BLaER1 treated with 17β-estradiol and CSF1 and Interleukin-3, amounts not matched to agents 10 nM and 100 nM (cell line): Measurements from ENCODE around the gene ATP8B3.
A peak's percentile ranks its signal among the peaks of the same experiment; 100 is the strongest.

ENCODE experiments used
- H3K27ac ChIP-seq, 11 experiments: shearing (Covaris generic); formaldehyde crosslinking; 2 replicates each; pipeline ENCODE4 v1.8.1; 2022
- H3K27me3 ChIP-seq, 11 experiments: shearing (Covaris generic); formaldehyde crosslinking; 2 replicates each; pipeline ENCODE4 v1.8.1; 2022
- H3K36me3 ChIP-seq, 11 experiments: shearing (Covaris generic); formaldehyde crosslinking; 2 replicates each; pipeline ENCODE4 v1.8.1; 2022
- H3K4me1 ChIP-seq, 10 experiments: shearing (Covaris generic); formaldehyde crosslinking; 2 replicates each; pipeline ENCODE4 v1.8.1; 2022
- H3K4me2 ChIP-seq, 11 experiments: shearing (Covaris generic); formaldehyde crosslinking; 2 replicates each; pipeline ENCODE4 v1.8.1; 2022
- H3K4me3 ChIP-seq, 10 experiments: shearing (Covaris generic); formaldehyde crosslinking; 2 replicates each; pipeline ENCODE4 v1.8.1; 2022
- H3K9ac ChIP-seq, 11 experiments: shearing (Covaris generic); formaldehyde crosslinking; 2 replicates each; pipeline ENCODE4 v1.8.1; 2022
- H3K9me3 ChIP-seq, 11 experiments: shearing (Covaris generic); formaldehyde crosslinking; replicated peaks in 1 of 11; 2 replicates each; pipeline ENCODE4 v1.8.1; 2022
- H4K20me1 ChIP-seq, 11 experiments: shearing (Covaris generic); formaldehyde crosslinking; 2 replicates each; pipeline ENCODE4 v1.8.1; 2022
- Cebpa-rat ChIP-seq, 11 experiments: shearing (Covaris generic); IDR thresholded peaks; 2 replicates each; pipeline ENCODE4 v1.8.1; 2022

The ATP8B3 gene

DNA sequence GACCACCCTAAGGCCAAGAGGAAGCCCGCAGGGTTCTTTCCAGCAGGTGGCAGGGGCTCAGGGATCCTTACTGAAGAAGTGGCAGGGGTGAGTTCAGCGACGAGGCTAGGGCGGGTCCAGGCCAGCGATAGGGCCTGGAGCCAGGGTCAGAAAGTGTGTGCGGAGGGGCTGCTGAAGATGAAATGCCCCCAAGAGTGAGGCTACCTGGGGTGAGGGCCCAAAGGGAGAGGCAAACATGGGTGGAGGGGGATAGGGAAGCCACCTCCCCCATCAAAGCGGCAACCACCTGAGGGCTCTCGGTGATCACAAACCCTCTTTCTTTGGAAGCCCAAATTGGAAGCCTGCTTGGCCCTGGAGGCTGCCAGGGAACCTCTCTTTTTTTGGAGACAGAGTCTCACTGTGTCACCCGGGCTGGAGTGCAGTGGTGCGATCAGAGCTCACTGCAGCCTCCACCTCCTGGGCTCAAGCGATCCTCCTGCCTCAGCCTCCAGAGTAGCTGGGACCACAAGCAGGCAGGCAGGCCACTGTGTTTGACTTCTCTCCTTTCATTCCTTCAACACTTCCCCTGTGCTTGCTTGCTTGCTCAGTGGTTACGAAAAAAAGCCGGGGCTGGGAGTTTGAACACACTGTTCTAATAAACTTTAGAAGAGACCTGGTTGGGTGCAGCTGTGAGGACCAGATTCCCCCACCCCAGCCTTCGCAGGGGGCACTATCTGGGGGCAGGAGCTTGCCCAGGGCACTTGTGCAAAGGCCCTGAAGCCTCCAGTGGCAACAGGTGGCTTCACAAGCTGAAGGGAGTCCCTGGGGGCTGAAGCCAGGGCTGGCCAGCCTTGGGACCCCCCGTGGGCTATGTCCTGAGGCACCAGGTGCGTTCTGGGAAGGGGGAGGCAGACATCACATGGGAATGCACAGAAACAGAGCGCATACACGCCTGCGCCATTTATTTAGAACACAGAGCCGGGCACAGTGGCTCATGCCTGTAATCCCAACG is 1.4 kb upstream of the ATP8B3 start:
- H3K36me3 ChIP-seq: peaks cover 35 to 44% (median 41%) of the 10 kb centered on the region in 11 experiments
- no peak for TF ChIP-seq Cebpa-rat (IDR thresholded peaks at IDR 0.05)

DNA sequence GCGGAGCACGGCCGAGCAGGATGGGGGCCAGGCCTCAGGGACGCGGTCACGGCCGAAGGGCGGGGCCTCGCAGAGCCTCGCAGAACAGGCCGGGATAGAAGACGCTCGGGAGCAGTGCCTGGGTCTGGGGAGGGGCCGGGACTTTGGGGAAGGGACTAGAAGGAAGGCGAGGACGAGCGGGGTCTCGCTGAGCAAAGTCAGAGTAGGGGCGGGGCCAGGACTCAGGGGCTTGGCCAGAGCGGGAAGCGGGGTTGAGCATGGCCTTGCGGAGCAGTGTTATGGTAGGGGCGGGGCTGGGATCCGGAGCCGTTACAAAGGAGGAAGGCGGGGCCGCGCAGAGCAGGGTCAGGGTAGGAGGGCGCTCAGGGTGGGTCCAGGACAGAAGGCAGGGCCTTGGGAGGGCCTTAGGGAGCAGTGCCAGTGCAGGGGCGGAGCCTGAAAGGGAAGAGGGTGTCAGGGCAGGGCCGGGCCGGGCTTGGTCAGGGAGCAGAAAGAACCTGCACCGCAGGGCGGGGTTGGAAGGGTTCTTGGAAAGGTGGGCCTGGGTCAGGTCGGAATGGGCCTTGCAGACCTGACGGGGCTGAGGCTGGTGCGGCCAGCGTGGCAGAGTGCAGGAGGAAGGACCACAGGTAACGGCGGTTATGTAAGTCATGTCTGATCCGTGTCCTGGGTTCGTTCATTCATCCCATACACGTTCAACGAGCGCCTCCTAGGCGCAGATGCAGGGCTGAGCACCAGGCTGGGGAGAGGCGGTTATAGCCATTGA is 533 bp upstream of the ATP8B3 start:
- peaks cover 27 to 35% (median 32%) of the 10 kb centered on the region in 11 experiments for H3K36me3 ChIP-seq
- H3K27ac ChIP-seq: peak overlapping the region in 10 of 11 experiments; percentile 58 to 83 (median 72); a peak in 20 of 22 replicates
- peak overlapping the region; percentile 80 to 94 (median 88) for H3K4me2 ChIP-seq
- H3K4me1 ChIP-seq: peaks cover 15 to 56% (median 51%) of the 10 kb centered on the region in 10 experiments
- TF ChIP-seq Cebpa-rat (IDR thresholded peaks at IDR 0.05): no peak
- H4K20me1 ChIP-seq: peaks cover 8 to 46% (median 36%) of the 10 kb centered on the region in 11 experiments; a peak in 21 of 22 replicates
- peak overlapping the region; percentile 53 to 78 (median 66) for H3K4me3 ChIP-seq
- H3K9me3 ChIP-seq: no peaks in the 10 kb centered on the region
- H3K9ac ChIP-seq: peak overlapping the region; percentile 67 to 81 (median 75)
- no peaks in the 10 kb centered on the region for H3K27me3 ChIP-seq

More for the DNA sequence above, 1.4 kb upstream of the ATP8B3 start:
- peak overlapping the region; percentile 67 to 81 (median 75) for H3K9ac ChIP-seq
- H3K27ac ChIP-seq: peak overlapping the region in 8 of 11 experiments; percentile 45 to 83 (median 72); a peak in 11 of 22 replicates
- peak overlapping the region; percentile 53 to 78 (median 66) for H3K4me3 ChIP-seq
- H4K20me1 ChIP-seq: peaks cover 16 to 55% (median 45%) of the 10 kb centered on the region in 11 experiments; a peak in 21 of 22 replicates
- peak overlapping the region; percentile 80 to 94 (median 88) for H3K4me2 ChIP-seq
- no peaks in the 10 kb centered on the region for H3K27me3 ChIP-seq
- H3K4me1 ChIP-seq: peaks cover 15 to 56% (median 51%) of the 10 kb centered on the region in 10 experiments
- H3K9me3 ChIP-seq: no peaks in the 10 kb centered on the region

DNA sequence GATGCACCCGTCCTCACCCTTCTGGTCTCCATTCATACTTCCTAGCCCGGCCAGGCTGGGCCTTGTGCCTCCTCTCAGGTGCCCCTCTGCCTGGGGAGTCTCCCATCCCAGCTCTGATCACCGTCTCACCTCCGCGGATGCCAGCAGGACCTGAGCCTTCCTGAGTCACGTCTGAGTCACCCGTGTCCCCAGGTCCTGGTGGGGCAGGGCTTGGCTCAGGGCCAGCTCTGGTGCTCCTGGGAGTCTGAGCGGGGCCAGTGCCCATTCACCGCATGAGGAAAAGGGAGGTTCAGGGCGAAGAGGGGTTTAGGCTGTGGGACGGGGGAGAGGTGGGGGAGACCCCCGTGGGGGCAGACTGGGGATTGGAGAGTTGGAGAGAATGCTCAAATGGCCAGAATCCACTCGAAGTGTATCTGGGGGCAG is 593 bp downstream of the ATP8B3 start:
- Histone ChIP-seq H3K4me3 (peak overlapping the region; percentile 53 to 78 (median 66)), H3K9ac (peak overlapping the region; percentile 67 to 82 (median 77))

DNA sequence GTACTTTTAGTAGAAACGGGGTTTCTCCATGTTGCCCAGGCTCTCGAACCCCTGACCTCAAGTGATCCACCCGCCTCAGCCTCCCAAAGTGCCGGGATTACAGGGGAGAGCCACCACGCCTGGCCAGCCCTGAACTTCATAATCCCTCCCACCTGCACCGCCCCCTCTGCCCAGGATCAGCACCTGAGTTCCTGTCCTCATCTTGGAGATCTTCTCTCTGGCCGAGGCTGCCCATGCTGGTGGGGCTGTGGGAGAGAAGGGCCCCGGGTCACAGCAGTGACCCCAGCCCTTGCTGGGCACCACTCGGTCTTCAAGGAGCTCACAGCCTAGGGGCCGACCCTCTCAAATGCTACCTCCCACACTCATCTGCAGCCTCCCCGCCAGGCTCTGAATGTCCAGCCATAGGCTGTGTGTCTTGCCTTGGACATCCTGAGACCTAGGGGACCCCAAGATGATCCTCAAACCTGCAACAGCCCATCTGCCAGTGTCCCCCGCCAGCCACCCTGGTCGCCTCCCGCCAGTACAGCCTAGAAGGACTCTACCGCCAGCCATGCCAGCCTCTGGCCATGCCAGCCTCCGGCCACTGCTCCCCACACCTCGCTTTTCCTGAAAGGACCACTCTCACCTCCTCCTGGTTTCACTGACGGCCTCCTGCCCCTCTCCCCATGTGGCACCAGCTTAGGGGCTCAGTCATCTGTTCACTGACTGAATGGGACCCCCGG is 1.5 kb downstream of the ATP8B3 start:
- no peak for TF ChIP-seq Cebpa-rat (IDR thresholded peaks at IDR 0.05)
- H4K20me1 ChIP-seq: peaks cover 5 to 29% (median 25%) of the 10 kb centered on the region in 11 experiments; a peak in 21 of 22 replicates
- peaks cover 15 to 56% (median 51%) of the 10 kb centered on the region in 10 experiments for H3K4me1 ChIP-seq
- peaks cover 9 to 28% (median 16%) of the 10 kb centered on the region in 11 experiments for H3K36me3 ChIP-seq
- peak overlapping the region in 9 of 11 experiments; percentile 80 to 93 (median 87); a peak in 15 of 22 replicates for H3K4me2 ChIP-seq
- peak overlapping the region in 1 of 11 experiments; percentile 76; a peak in 1 of 22 replicates for H3K9ac ChIP-seq
- H3K4me3 ChIP-seq: no peak overlapping the region
- H3K9me3 ChIP-seq: no peaks in the 10 kb centered on the region
- no peaks in the 10 kb centered on the region for H3K27me3 ChIP-seq
- no peak overlapping the region for H3K27ac ChIP-seq

More for the DNA sequence above, 593 bp downstream of the ATP8B3 start:
- Histone ChIP-seq H3K27ac (peak overlapping the region; percentile 63 to 81 (median 73); a peak in 21 of 22 replicates), H3K36me3 (peaks cover 16 to 26% (median 21%) of the 10 kb centered on the region in 11 experiments), H3K4me2 (peak overlapping the region; percentile 80 to 93 (median 87)), H4K20me1 (peaks cover 5 to 35% (median 27%) of the 10 kb centered on the region in 11 experiments; a peak in 21 of 22 replicates), H3K9me3 (no peaks in the 10 kb centered on the region), H3K4me1 (peaks cover 15 to 56% (median 51%) of the 10 kb centered on the region in 10 experiments), H3K27me3 (no peaks in the 10 kb centered on the region)
- TF ChIP-seq Cebpa-rat (IDR thresholded peaks at IDR 0.05): no peak

DNA sequence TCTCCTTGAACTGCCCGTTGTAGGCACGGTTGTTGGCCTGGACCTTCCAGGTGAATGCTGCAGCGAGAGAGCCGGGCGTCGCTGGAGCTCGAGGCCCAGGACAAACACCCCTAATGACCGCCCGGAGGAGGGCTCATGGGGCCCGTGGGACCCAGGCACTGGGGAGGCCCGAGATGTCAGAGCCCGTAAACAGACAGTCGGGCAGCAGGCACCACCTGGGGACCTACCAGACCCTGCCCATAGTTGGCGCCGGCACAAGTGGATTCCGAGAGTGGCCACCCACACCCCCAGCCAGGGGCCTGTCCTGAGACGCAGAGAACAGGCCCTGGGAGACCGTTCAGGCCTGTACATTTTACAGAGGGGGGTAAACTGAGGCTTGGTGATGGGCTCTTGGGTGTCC is 2.4 kb downstream of the ATP8B3 start:
- H3K4me3 ChIP-seq: no peak overlapping the region
- H3K9ac ChIP-seq: 0 out of 22 replicates have a peak overlapping the region, but pooled peaks of 1 of the 11 experiments have one; percentile 29
- H3K27ac ChIP-seq: no peak overlapping the region
- no peaks in the 10 kb centered on the region for H3K9me3 ChIP-seq
- H3K36me3 ChIP-seq: peaks cover under 1 to 22% (median 11%) of the 10 kb centered on the region in 11 experiments; a peak in 21 of 22 replicates
- H3K4me2 ChIP-seq: peak overlapping the region in 6 of 11 experiments; percentile 18 to 90 (median 55); a peak in 10 of 22 replicates
- peaks cover 5 to 27% (median 18%) of the 10 kb centered on the region in 11 experiments; a peak in 21 of 22 replicates for H4K20me1 ChIP-seq
- no peak for TF ChIP-seq Cebpa-rat (IDR thresholded peaks at IDR 0.05)
- H3K4me1 ChIP-seq: peaks cover 15 to 48% (median 46%) of the 10 kb centered on the region in 10 experiments
- H3K27me3 ChIP-seq: no peaks in the 10 kb centered on the region

DNA sequence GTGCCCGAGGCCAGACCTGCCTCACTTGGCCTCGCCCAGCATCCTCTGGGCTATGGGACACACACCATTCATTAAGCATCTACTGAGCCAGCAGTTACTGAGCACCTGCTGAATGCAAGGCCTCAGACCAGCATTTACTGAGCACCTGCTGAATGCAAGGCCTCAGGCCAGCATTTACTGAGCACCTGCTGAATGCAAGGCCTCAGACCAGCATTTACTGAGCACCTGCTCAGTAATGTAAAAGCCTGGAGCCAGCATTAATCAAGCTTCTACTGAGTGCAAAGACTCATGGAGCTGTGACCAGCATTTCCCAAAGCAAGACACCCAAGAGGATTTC is 3.7 kb downstream of the ATP8B3 start:
- H3K4me2 ChIP-seq: no peak overlapping the region
- H3K4me3 ChIP-seq: no peak overlapping the region
- H3K27ac ChIP-seq: no peak overlapping the region
- H3K9me3 ChIP-seq: no peaks in the 10 kb centered on the region
- H3K27me3 ChIP-seq: no peaks in the 10 kb centered on the region
- H3K36me3 ChIP-seq: peaks cover 0 to 23% (median 10%) of the 10 kb centered on the region in 11 experiments; a peak in 9 of 22 replicates
- no peak for TF ChIP-seq Cebpa-rat (IDR thresholded peaks at IDR 0.05)
- H4K20me1 ChIP-seq: peaks cover 0 to 14% (median 5%) of the 10 kb centered on the region in 11 experiments; a peak in 14 of 22 replicates
- H3K9ac ChIP-seq: no peak overlapping the region
- peaks cover 17 to 35% (median 33%) of the 10 kb centered on the region in 10 experiments for H3K4me1 ChIP-seq

DNA sequence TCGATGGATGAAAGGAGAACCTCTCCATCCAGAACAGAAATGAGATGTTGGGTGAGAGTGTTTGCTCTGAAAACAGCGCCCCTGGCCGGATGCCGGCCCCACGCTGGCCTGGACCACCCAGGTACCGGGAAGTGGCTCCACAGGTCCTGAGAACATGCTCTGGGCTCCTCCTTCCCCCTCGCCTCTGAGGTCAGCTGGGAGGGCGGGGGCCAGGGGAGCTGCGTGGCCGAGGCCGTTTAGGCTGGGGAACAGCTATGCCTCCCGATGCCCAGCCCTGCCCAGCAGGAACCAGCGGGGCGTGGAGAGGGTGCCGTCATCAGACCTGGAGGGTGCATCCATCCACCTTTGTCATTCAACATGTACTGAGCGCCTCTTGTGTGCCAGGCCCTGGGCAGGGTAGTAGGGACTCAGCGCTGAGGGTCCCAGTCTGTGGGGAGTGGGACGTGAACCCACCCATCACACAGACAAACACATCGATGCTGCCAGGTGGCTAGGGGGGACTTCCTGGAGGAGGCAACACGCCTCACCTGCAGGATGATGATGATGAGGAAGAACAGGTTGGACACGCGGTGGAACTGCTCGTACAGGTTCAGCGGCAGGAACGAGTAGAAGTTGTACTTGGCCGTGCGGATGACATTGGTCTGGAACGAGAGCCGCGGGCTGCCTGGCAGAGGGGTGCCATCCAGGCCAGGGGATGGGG is 4.2 kb downstream of the ATP8B3 start:
- Histone ChIP-seq H3K27ac (no peak overlapping the region), H3K9me3 (no peaks in the 10 kb centered on the region), H3K4me1 (peaks cover 13 to 30% (median 27%) of the 10 kb centered on the region in 10 experiments; a peak in 19 of 20 replicates), H4K20me1 (peaks cover 0 to 12% (median under 1%) of the 10 kb centered on the region in 11 experiments; a peak in 8 of 22 replicates), H3K9ac (no peak overlapping the region), H3K36me3 (peaks cover 0 to 28% (median 10%) of the 10 kb centered on the region in 11 experiments; a peak in 9 of 22 replicates), H3K27me3 (no peaks in the 10 kb centered on the region), H3K4me2 (no peak overlapping the region), H3K4me3 (no peak overlapping the region)
- TF ChIP-seq Cebpa-rat (IDR thresholded peaks at IDR 0.05): no peak
